Suppressor macrophage treated with lipopolysaccharide for 4 hours (primary cell): ENCODE data around the gene THSD4.

Source experiments
- DNase-seq: peaks from one replicate; pipeline ENCODE4 v3.0.0-alpha.2; 2020

Gene THSD4

GRCh38 chr15:71603379-71603778, 488.1 kb downstream of the THSD4 start:
- DNase-seq: no peak

DNA sequence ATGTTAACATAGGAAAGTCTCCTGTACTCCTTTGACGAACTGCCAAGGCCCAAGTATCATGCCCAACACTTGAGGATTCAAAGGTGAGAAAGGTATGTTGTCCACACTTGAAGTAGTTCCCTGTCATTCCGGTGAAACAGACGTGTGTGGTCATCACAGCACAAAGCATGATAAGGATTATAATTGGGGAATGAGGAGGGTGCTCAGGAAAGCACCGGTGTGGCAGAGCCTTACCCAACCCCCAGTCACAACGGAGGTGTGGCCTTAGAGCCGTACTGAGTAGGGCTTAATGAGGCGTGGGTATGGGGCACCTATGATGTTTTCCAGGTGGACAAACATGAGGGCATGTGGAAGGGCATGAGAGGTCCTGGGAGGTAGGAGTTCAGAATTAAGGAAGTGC, 492.1 kb downstream of the THSD4 start:
- DNase-seq: no peak

GRCh38 chr15:71610728-71611552, 495.7 kb downstream of the THSD4 start:
- DNase-seq: no peak

DNA sequence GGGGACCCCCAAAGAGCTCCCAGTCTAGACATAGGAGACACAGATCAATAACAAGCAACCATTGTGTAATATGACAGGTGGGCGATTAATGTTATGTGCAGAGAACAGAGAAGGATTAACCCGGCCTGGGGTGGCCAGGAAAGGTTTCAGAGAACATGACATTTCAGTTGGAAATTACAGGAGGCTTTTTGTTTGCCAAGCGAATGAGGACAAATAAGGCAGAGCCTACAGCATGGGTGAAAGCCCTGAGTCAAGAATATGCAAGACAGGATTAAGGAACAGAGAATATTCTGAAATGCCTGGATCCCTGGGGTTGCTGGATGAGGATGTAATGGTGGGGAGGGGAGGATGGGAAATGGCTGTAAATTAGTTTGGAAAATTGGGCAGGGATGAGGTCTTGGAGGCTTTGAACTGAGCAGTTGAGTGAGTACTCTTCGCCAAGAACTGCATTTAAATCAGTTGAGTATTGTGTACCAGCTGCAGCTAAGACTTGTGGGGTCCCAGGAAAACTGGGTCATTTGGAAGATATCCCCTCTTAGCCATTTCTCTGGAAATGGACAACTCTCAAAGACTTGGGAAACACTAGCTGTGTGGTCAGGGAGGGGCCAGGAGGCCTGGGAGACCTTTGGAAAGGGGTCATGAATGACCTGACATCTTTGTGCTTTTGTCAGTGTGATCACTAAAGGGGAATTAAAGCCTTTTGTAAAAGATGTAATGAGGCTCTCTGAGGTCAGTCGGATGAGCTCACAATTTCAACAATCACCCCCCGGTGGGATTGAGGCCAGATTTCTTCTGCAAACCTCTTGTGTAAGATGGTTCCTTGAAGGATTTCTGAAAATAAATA, 496.5 kb downstream of the THSD4 start:
- no peak for DNase-seq

GRCh38 chr15:71612397-71612722, 497.1 kb downstream of the THSD4 start:
- DNase-seq: no peak

DNA sequence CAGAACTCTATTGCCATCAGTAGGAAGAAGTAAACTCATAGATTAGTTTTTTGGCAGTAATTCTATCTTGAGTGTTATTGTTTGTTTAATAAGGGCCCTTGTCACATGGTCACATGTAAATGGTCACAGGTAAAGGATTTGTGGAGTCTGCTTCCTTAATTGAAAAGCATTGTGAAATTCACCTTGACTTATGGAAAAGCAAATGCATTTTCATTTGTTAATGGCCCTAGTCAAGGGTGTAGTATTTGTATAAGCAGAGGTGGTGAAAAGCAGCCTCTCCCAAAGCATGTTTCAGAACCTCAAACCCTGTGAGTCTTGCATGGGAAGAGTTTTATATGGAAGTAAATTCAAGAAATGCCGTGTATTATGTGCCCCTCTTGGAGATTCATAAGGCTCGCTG, 497.6 kb downstream of the THSD4 start:
- no peak for DNase-seq

GRCh38 chr15:71623111-71623510, 507.8 kb downstream of the THSD4 start:
- no peak for DNase-seq

DNA sequence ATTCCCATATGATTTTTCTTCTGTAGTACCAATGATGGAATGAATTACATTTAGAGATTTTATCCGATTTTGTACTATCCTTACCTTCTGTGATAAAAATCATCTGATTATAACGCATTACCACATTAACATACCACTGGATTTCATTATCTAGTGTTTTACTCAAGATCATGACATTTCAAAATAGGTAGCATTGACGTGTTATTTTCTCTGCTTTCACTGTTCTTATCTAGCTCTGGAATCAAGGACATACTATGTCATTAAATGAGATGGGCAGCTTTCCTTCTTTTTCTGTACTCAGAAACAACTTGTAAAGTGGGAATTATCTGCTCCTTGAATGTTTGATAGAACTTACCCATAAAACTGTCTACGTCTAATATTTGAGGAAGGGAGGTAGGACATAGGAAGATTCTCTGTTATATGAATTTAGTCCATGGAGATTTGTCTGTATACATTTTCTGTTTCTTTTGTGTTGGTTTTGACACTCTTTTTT, 511.4 kb downstream of the THSD4 start:
- DNase-seq: no peak

- no peak for DNase-seq
These were observed 511.9 kb downstream of the THSD4 start for GRCh38 chr15:71627188-71627587.

- DNase-seq: no peak
These were observed 512.3 kb downstream of the THSD4 start for GRCh38 chr15:71627604-71628003.

DNA sequence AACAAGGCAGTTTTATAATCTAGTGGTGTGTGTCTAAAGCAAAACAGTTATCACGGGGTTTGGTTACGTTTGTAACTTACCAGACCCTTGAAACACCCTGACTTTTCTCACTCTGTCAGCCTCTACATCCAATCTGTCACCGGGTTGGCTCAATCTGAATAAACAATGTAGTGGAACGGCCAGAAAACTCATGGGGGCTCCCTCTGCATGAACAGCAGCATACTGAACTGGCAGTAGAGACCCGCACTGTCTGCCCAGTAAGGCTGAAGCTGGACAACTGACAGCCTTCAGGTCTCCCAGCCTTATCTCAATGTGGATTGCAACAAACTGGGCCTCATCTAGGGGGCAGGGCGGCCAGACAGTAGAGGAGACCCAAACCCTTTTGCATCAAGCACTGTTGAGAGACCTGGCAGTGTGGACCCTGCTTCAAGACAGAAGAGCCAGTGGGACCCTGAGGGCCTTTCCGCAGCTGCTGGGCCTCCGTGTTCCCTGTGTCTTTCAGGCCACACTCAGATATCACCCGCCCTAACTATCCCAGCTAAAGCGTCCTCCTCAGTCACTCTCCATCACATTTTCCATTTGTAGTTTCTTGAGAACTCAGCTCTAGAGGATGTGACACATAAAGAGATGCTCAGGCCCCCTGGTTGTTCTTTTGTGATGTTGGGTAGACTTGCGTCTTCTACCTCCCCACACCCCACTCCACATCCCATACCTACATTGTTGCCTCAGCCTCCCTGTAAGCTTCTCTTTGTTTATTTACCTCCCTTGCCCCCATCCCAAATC, 513.9 kb downstream of the THSD4 start:
- no peak for DNase-seq

DNA sequence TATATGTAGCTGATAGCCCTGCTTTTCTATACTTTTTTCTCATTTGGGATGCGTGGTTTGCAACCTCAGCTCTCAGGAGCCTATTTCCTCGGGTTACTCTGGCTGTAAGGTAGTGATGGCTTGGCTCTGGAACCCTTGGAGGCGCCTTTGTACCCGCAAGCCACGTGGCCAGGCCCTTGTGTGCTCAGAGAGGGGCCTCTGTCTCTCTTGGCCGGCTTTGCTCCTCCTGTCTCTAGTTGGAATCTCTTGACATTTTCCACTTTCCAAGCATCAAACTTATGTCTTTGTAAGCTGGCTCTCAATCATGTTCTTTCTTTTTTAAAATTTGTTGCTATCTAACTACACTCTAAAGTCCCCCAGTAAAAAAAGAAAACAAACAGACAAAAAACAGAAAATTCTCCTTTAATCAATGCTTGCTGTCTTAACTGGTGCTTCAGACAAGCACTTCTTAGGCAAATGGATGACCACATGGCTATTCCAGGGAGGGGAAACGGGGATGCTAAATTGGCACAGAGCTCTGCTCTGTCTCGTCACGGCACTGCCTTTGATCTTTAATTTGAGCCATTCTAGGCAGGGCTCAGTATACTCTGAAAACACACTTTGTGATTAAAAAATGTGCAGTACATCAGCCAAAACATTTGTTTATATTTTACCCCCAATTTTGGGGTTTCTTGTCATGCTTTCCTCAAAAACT, 514.7 kb downstream of the THSD4 start:
- no peak for DNase-seq

GRCh38 chr15:71630475-71630809, 515.2 kb downstream of the THSD4 start:
- DNase-seq: no peak

DNA sequence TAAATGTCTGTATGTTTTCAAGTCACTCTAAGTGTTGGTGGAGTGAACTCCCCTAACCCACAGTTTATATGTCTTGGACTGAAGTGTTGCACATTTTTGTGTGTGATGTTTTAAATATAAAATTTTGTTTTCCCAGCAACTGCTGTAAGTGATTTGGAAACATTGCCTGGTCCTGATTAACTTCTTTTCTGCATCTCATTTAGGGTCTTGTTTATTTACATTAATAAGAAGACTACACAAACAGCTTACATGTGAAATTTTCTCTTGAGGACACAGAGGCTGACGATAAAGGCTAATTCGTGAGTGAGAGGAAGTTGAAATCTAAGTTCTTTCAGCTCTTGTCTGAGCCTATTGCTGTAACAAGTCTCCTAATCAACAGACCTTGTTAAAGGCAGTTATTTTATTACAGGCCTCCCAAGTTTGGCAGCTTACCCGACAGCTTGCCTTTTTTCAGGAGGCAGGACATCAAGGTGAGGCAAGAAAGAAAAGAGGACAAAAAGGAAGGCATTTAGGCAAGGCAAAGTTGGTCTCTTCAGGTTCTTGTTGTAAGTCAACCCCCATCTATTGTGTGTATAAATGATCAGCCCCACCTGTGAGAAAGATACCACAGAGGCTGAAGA, 517.4 kb downstream of the THSD4 start:
- no peak for DNase-seq

- DNase-seq: no peak
These were observed 519.7 kb downstream of the THSD4 start for GRCh38 chr15:71634820-71635560.

GRCh38 chr15:71635735-71636134, 520.5 kb downstream of the THSD4 start:
- DNase-seq: no peak

GRCh38 chr15:71638876-71639275, 523.6 kb downstream of the THSD4 start:
- DNase-seq: no peak

DNA sequence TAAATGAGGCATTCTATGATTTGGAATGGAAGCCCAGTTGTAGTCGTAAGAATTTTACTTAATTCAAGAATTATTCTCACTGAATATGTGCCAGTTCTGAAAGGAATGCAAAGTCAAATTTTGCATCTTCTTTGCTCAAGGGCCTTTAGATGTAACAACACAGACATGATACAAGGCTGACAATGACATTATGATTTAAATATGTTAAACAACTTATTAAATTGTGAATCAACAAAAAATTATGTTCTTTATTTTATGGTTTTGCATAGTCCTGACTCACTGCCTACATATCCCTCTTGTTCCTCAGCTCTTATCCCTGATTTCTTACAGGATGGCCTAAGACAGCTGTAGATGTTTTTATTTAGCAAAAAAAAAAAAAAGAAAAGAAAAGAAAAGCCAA, 524.2 kb downstream of the THSD4 start:
- DNase-seq: no peak

- DNase-seq: no peak
These were observed 528.6 kb downstream of the THSD4 start for GRCh38 chr15:71643918-71644317.

DNA sequence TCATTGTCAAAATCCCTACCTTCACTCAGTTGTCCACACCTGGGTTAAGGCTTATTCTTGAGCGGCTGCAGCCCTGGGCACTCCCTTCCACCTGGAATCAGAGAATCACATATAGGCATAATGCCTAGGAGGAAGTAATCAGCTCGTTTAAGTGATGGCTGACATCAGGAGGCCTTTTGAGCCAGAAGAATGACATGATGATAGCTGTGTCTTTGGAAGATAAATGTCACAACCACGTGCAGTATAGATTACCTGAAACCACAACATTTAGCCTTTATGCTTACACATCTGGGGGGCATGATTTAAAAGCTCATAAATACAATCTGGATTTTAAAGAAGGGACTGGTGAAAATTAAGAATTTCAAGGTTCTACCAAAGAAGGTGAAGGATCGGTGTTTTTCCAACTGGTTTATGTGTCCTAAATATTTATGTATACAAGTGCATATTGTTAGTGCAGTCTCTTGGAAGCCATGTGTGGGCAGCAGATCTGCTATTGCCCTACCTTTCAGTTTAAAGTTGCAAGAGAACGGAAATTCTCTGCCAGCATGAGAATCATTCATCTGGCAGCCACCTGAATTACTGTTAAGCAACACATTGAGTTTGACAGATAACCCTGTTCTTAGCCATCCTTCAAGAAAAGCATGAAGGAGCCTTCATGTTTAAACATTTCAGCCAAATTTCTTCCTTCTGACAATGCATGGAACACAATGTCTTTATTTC, 531.7 kb downstream of the THSD4 start:
- no peak for DNase-seq

- DNase-seq: no peak
These were observed 532.2 kb downstream of the THSD4 start for GRCh38 chr15:71647487-71647808.
